GM21529 (cell line): Measurements from ENCODE around the gene RARB.

Experiments
- ATAC-seq: cut with Tn5 transposase; IDR thresholded peaks from one replicate; pipeline ENCODE4 v1.9.1; 2021; ENCODE audit not compliant: unreplicated experiment

RARB gene

GRCh38 chr3:25593001-25593400, 164.9 kb downstream of the RARB start:
- ATAC-seq, result no peak

GRCh38 chr3:25594007-25594502, 166.0 kb downstream of the RARB start:
- ATAC-seq, result peak; percentile 48

- no peak for ATAC-seq
Observed at GRCh38 chr3:25597535-25598101, 169.6 kb downstream of the RARB start.

- ATAC-seq, result no peak
Observed at GRCh38 chr3:25603703-25604102, 175.6 kb downstream of the RARB start.

GRCh38 chr3:25604107-25604805, 176.2 kb downstream of the RARB start:
- ATAC-seq, result no peak

- no peak for ATAC-seq
Observed at GRCh38 chr3:25610167-25610566, 182.1 kb downstream of the RARB start.

- ATAC-seq, result no peak
Observed at GRCh38 chr3:25610779-25611178, 182.7 kb downstream of the RARB start.

GRCh38 chr3:25611193-25611592, 183.1 kb downstream of the RARB start:
- no peak for ATAC-seq

GRCh38 chr3:25618028-25618427, 190.0 kb downstream of the RARB start:
- ATAC-seq, result no peak

- no peak for ATAC-seq
Observed at GRCh38 chr3:25619382-25619781, 191.3 kb downstream of the RARB start.

GRCh38 chr3:25620493-25620892, 192.4 kb downstream of the RARB start:
- no peak for ATAC-seq

- ATAC-seq, result no peak
Observed at GRCh38 chr3:25621087-25621486, 193.0 kb downstream of the RARB start.

GRCh38 chr3:25631989-25632388, 203.9 kb downstream of the RARB start:
- no peak for ATAC-seq

GRCh38 chr3:25633919-25634318, 205.9 kb downstream of the RARB start:
- ATAC-seq, result no peak

- ATAC-seq, result no peak
Observed at GRCh38 chr3:25635038-25635437, 207.0 kb downstream of the RARB start.
